Measurements from ENCODE around the gene RASGRP4. TPM values are rescaled to one million over a fixed set of nuclear protein-coding genes. Genes with fewer than 3 reads are reported as not detected.

The RASGRP4 gene
- total RNA-seq, 1 experiment from 2014 or later, result not detected

DNA sequence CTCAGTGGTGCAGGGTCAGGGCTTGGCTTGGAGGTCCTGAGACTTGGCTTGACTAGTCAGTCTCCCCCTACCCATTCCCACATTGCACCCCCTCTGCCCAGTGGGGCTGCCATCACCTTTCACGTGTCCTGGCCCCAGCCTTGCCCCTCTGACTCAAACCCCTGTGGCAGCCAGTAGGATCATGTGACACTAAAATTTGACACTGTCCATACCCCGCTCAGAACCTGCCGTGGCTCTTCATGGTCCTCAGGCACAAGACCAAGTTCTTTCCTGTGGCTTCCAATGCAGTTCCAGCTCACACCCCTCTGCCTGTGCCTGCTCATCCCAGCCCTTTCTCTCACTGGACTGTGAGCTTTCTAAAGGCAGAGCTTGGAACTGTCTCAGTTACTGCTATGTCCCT is 49.4 kb downstream of the RASGRP4 start:
- Histone ChIP-seq H3K79me2 (ENCODE audit: low read length) (peaks cover 36% of the 10 kb centered on the region), H3K4me3 (ENCODE audit: low read length) (peak overlapping the region; percentile 84; the same call in 1 of the 2 replicates), H3K27me3 (ENCODE audit: low read length) (no peaks in the 10 kb centered on the region), H2AFZ (ENCODE audit: low read length) (no peak overlapping the region), H3K9me2 (replicated peaks; ENCODE audit: low read length) (no peaks in the 10 kb centered on the region), H4K20me1 (ENCODE audit: low read length) (peaks cover 16% of the 10 kb centered on the region; the same call in 1 of the 2 replicates), H3F3A (ENCODE audit: low read length, unreplicated experiment) (no peaks in the 10 kb centered on the region), H3K36me3 (ENCODE audit: low read depth, low read length) (peaks cover 11% of the 10 kb centered on the region; the same call in 1 of the 2 replicates), H3K9me3 (ENCODE audit: low read length) (no peaks in the 10 kb centered on the region), H3K4me1 (ENCODE audit: insufficient read depth, low read length) (peaks cover 15% of the 10 kb centered on the region), H3K27ac (ENCODE audit: low read length) (no peak overlapping the region), H3K4me2 (ENCODE audit: low read length) (peak overlapping the region; percentile 98), H3K9ac (ENCODE audit: low read length) (no peak overlapping the region)
- DNase-seq, result no peak
- no TSS peak for BruUV-seq (replicated peaks)
- ATAC-seq, result no peak
- intact Hi-C loops (cut with micrococcal nuclease), result no loop called here
- no peak for TF ChIP-seq EZH2 (IDR thresholded peaks at IDR 0.05; ENCODE audit: low read length, unreplicated experiment)
- no peak for TF ChIP-seq EZH2phosphoT487 (IDR thresholded peaks at IDR 0.05; ENCODE audit: borderline replicate concordance, low read length)
- TF ChIP-seq, protein P1, sequence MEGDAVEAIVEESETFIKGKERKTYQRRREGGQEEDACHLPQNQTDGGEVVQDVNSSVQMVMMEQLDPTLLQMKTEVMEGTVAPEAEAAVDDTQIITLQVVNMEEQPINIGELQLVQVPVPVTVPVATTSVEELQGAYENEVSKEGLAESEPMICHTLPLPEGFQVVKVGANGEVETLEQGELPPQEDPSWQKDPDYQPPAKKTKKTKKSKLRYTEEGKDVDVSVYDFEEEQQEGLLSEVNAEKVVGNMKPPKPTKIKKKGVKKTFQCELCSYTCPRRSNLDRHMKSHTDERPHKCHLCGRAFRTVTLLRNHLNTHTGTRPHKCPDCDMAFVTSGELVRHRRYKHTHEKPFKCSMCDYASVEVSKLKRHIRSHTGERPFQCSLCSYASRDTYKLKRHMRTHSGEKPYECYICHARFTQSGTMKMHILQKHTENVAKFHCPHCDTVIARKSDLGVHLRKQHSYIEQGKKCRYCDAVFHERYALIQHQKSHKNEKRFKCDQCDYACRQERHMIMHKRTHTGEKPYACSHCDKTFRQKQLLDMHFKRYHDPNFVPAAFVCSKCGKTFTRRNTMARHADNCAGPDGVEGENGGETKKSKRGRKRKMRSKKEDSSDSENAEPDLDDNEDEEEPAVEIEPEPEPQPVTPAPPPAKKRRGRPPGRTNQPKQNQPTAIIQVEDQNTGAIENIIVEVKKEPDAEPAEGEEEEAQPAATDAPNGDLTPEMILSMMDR (conservative IDR thresholded peaks at IDR 0.05; ENCODE audit: low read depth, low read length), result no peak
- POLR2A ChIA-PET (ENCODE audit: unreplicated experiment), result interaction anchor here (0.5 kb wide), 1 partner anchor 26 kb away, joined by 11 read pairs; no protein-coding TSS in a partner anchor
- CTCF ChIA-PET, result no interaction called here

DNA sequence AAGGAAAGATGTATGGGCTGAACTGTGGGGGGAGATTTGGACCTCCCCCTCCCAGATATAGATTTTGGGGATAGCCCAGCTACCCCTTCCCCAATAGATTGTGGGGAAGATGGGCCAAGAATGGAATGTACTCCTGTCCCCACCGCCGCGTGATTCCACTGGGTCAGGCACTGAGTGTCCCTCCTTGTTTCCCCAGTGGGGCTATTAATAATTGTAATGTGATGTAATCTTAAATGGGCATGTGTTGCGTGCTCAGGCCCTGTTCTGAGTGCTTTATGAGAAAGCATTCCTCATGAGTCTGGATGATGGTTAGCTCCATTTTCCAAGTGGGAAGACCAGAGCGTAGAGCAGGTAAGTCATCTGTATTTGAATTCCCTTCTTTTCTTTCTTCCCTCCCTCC is 50.3 kb downstream of the RASGRP4 start:
- TF ChIP-seq EZH2phosphoT487 (IDR thresholded peaks at IDR 0.05; ENCODE audit: borderline replicate concordance, low read length) (no peak), EZH2 (IDR thresholded peaks at IDR 0.05; ENCODE audit: low read length, unreplicated experiment) (no peak)
- TF ChIP-seq, protein P1 (conservative IDR thresholded peaks at IDR 0.05; ENCODE audit: low read depth, low read length), result no peak
- no peaks in the 10 kb centered on the region for H3K9me3 ChIP-seq (ENCODE audit: low read length)
- H3K9me2 ChIP-seq (replicated peaks; ENCODE audit: low read length), result no peaks in the 10 kb centered on the region
- H4K20me1 ChIP-seq (ENCODE audit: low read length), result peaks cover 16% of the 10 kb centered on the region; the same call in 1 of the 2 replicates
- H3K27ac ChIP-seq (ENCODE audit: low read length), result no peak overlapping the region
- H2AFZ ChIP-seq (ENCODE audit: low read length), result no peak overlapping the region
- ChIA-PET POLR2A (ENCODE audit: unreplicated experiment) (interaction anchor here (0.6 kb wide), 1 partner anchor 478 kb away, joined by 11 read pairs; no protein-coding TSS in a partner anchor), CTCF (no interaction called here)
- intact Hi-C loops (cut with micrococcal nuclease), result loop anchor here (1.0 kb wide), 1 partner anchor 13 kb away; the partner anchor contains the start of genes GGN and SPRED3
- no peaks in the 10 kb centered on the region for H3F3A ChIP-seq (ENCODE audit: low read length, unreplicated experiment)
- peak overlapping the region; percentile 97 for H3K9ac ChIP-seq (ENCODE audit: low read length)
- H3K36me3 ChIP-seq (ENCODE audit: low read depth, low read length), result peaks cover 8% of the 10 kb centered on the region; the same call in 1 of the 2 replicates
- no peak for DNase-seq
- H3K27me3 ChIP-seq (ENCODE audit: low read length), result no peaks in the 10 kb centered on the region
- no peak for ATAC-seq
- H3K4me1 ChIP-seq (ENCODE audit: insufficient read depth, low read length), result peaks cover 15% of the 10 kb centered on the region
- no TSS peak for BruUV-seq (replicated peaks)
- peak overlapping the region; percentile 84 for H3K4me3 ChIP-seq (ENCODE audit: low read length)
- peaks cover 36% of the 10 kb centered on the region for H3K79me2 ChIP-seq (ENCODE audit: low read length)
- peak overlapping the region; percentile 98 for H3K4me2 ChIP-seq (ENCODE audit: low read length)

DNA sequence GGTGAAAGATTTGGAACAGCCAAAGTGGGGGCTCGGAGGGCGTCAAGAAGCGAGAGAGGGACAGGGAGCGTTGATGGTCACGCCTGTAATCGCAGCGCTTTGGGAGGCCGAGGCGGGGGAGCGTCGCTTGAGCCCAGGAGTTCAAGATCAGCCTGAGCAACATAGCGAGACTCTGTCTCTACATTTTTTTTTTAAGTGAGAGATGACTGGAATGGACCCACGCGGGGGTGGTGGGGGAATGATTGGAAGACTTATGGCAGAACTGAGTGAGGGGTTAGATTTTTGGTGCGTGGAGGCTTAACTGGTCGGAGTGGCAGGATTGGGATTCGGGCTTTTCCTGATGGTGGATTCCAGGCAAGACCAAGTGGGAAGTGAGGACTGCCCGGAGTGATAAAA is 50.9 kb downstream of the RASGRP4 start:
- DNase-seq (no peak), ATAC-seq (no peak)
- Histone ChIP-seq H3K4me1 (ENCODE audit: insufficient read depth, low read length) (peaks cover 15% of the 10 kb centered on the region), H3K9ac (ENCODE audit: low read length) (peak overlapping the region; percentile 97), H3K36me3 (ENCODE audit: low read depth, low read length) (peaks cover 8% of the 10 kb centered on the region; the same call in 1 of the 2 replicates), H3K9me3 (ENCODE audit: low read length) (no peaks in the 10 kb centered on the region), H3F3A (ENCODE audit: low read length, unreplicated experiment) (no peaks in the 10 kb centered on the region), H3K27ac (ENCODE audit: low read length) (peak overlapping the region; percentile 64), H2AFZ (ENCODE audit: low read length) (peak overlapping the region; percentile 69), H3K4me2 (ENCODE audit: low read length) (peak overlapping the region; percentile 98), H4K20me1 (ENCODE audit: low read length) (peaks cover 16% of the 10 kb centered on the region; the same call in 1 of the 2 replicates), H3K27me3 (ENCODE audit: low read length) (no peaks in the 10 kb centered on the region), H3K79me2 (ENCODE audit: low read length) (peaks cover 36% of the 10 kb centered on the region), H3K4me3 (ENCODE audit: low read length) (peak overlapping the region; percentile 84), H3K9me2 (replicated peaks; ENCODE audit: low read length) (no peaks in the 10 kb centered on the region)
- TF ChIP-seq EZH2phosphoT487 (IDR thresholded peaks at IDR 0.05; ENCODE audit: borderline replicate concordance, low read length) (no peak), EZH2 (IDR thresholded peaks at IDR 0.05; ENCODE audit: low read length, unreplicated experiment) (no peak)
- intact Hi-C loops (cut with micrococcal nuclease), result loop anchor here (1.0 kb wide), 1 partner anchor 13 kb away; the partner anchor contains the start of genes GGN and SPRED3
- ChIA-PET CTCF (no interaction called here), POLR2A (ENCODE audit: unreplicated experiment) (interaction anchor here (1.7 kb wide), 1 partner anchor 13 kb away, joined by 17 read pairs; the partner anchor contains the start of gene GGN)
- BruUV-seq (replicated peaks), result TSS peak; percentile 46

Data from PC-3 (cell line).